Colonic mucosa (tissue), 4 donors: ENCODE results near the gene SEMA5A. TPM values are rescaled to one million over a fixed set of nuclear protein-coding genes. Genes with fewer than 3 reads are reported as not detected.

ENCODE experiments used
- DNase-seq: peaks from one replicate; pipeline ENCODE4 v3.0.0-alpha.2; 2020
- H3K27ac ChIP-seq: fragments of 200-600 bp; one replicate; pipeline ENCODE4 v1.8.0; 2021
- H3K27me3 ChIP-seq: fragments of 200-600 bp; one replicate; pipeline ENCODE4 v1.8.0; 2021
- H3K36me3 ChIP-seq: fragments of 200-600 bp; one replicate; pipeline ENCODE4 v1.8.0; 2021
- H3K4me1 ChIP-seq: fragments of 200-600 bp; one replicate; pipeline ENCODE4 v1.8.0; 2021; ENCODE audit warnings: mild to moderate bottlenecking
- H3K4me3 ChIP-seq: fragments of 200-600 bp; one replicate; pipeline ENCODE4 v1.8.0; 2021
- H3K9ac ChIP-seq, 2 donors: one replicate each; pipeline ENCODE4 v1.7.0; 2013; ENCODE audit warnings: control low read depth in 2 of 2, low read depth in 2 of 2, low read length in 2 of 2
- H3K9me3 ChIP-seq: fragments of 200-600 bp; one replicate; pipeline ENCODE4 v1.8.0; 2021
- CTCF ChIP-seq: fragments of 200-600 bp; IDR thresholded peaks from one replicate; pipeline ENCODE4 v1.8.0; 2022; ENCODE audit warnings: antibody characterized with exemption, mild to moderate bottlenecking
- intact Hi-C: fragments of 100-400 bp; cut with DNase I; formaldehyde crosslinking; loops from one replicate; pipeline ENCODE4 v1.14.1; 2022
- total RNA-seq, 2 donors: library from RNA; stranded (reverse); fragmentation: NEBNext Ultra II Directional in 1 of 2; extraction: Animal tissue kit (Norgen Biotek cat#: 25700) in 1 of 2; gene quantifications; one replicate each; pipeline ENCODE4 v1.2.1, GENCODE V29; 2021
- donor health status: healthy.
- donor health status: DM: no; HTN: no; CAD: no.
- donor health status: DM: no; HTN: no; CAD: no.

Gene SEMA5A
- total RNA-seq, 2 donors from 2014 or later, result 23.3 to 32.7 TPM

DNA sequence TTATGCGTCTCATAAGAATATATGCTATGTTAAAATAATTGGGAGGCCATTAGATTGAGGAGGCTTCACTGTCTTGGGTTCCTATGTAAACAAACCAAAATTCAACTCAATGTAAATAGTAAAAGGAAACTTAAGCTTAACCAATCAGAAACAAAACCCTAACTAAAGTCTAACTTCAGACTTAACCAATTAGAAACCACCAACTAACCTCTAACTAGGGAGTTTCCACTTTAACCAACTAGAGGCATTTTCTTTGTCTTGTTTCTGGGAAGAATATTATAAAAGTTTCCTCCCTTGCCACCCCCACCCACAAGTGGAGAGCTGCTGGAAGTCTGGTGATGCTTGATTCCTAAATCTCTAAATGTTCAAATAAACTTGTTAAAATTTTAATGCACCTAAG, 214.5 kb downstream of the SEMA5A start:
- Histone ChIP-seq H3K9me3 (no peaks in the 10 kb centered on the region), H3K27ac (no peak overlapping the region), H3K4me3 (no peak overlapping the region), H3K9ac (no peak overlapping the region), H3K27me3 (no peaks in the 10 kb centered on the region), H3K36me3 (no peaks in the 10 kb centered on the region), H3K4me1 (no peaks in the 10 kb centered on the region)
- intact Hi-C loops, result no loop called here
- TF ChIP-seq CTCF, result no peak
- no peak for DNase-seq

- DNase-seq, result no peak
- TF ChIP-seq CTCF, result no peak
- no peaks in the 10 kb centered on the region for H3K36me3 ChIP-seq
- no peaks in the 10 kb centered on the region for H3K9me3 ChIP-seq
- no peak overlapping the region for H3K27ac ChIP-seq
- no peak overlapping the region for H3K4me3 ChIP-seq
- H3K9ac ChIP-seq, result no peak overlapping the region
- no peaks in the 10 kb centered on the region for H3K4me1 ChIP-seq
- no peaks in the 10 kb centered on the region for H3K27me3 ChIP-seq
- intact Hi-C loops, result no loop called here
Observed at GRCh38 chr5:9329125-9329524, 216.8 kb downstream of the SEMA5A start.

GRCh38 chr5:9325549-9325948, 220.3 kb downstream of the SEMA5A start:
- intact Hi-C loops, result no loop called here
- H3K36me3 ChIP-seq, result no peaks in the 10 kb centered on the region
- no peaks in the 10 kb centered on the region for H3K4me1 ChIP-seq
- no peak for TF ChIP-seq CTCF
- no peak overlapping the region for H3K4me3 ChIP-seq
- no peak for DNase-seq
- no peak overlapping the region for H3K9ac ChIP-seq
- no peaks in the 10 kb centered on the region for H3K27me3 ChIP-seq
- no peaks in the 10 kb centered on the region for H3K9me3 ChIP-seq
- H3K27ac ChIP-seq, result no peak overlapping the region

DNA sequence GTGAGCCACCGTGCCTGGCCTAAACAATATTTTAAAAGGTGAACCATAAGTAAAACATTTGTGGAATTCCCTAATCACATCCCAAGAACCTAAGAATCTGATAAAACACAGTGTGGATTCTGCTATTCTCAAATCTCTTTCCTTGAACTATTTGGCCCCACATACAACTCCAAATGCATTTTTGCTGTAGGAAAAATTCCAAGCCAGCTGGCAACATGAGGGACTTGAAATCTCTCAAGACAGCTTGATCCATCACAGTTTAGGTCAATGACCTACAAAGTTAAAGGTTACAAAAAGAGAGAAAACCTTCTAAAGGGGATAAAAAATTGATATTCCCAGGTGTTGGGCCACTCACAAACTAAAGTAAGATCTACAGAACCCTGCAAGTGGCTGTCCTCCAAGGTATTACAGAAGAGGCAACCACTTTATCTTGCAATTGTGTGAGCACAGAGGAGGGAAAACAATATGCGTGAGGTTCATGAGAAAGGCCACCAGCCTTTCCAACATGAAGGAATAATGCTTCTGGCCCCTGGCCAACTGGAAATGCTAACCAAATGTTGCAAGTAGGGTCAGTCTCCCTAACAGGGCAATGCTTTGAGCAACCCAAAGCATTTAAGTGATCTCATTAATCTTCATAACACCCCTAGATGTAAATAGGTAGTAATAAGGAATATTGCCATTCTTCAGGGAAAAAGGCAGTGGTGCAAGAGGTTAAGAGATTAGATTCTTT, 221.4 kb downstream of the SEMA5A start:
- H3K27me3 ChIP-seq, result no peaks in the 10 kb centered on the region
- no peak for TF ChIP-seq CTCF
- H3K36me3 ChIP-seq, result no peaks in the 10 kb centered on the region
- H3K9ac ChIP-seq, result no peak overlapping the region
- H3K9me3 ChIP-seq, result no peaks in the 10 kb centered on the region
- DNase-seq, result no peak
- no peak overlapping the region for H3K4me3 ChIP-seq
- H3K27ac ChIP-seq, result no peak overlapping the region
- H3K4me1 ChIP-seq, result no peaks in the 10 kb centered on the region
- intact Hi-C loops, result no loop called here

- Histone ChIP-seq H3K9me3 (no peaks in the 10 kb centered on the region), H3K4me3 (no peak overlapping the region), H3K9ac (no peak overlapping the region), H3K27ac (no peak overlapping the region), H3K27me3 (no peaks in the 10 kb centered on the region), H3K36me3 (no peaks in the 10 kb centered on the region), H3K4me1 (no peaks in the 10 kb centered on the region)
- no peak for TF ChIP-seq CTCF
- intact Hi-C loops, result no loop called here
- no peak for DNase-seq
Observed at GRCh38 chr5:9320652-9321051, 225.2 kb downstream of the SEMA5A start.
